GM12878 (cell line): ENCODE measurements around the gene CHSY3. TPM values are rescaled to one million over a fixed set of nuclear protein-coding genes. Genes with fewer than 3 reads are reported as not detected.

ENCODE experiments used
- ATAC-seq: fragments of 200-7000 bp; cut with Tn5 transposase; 3 replicates; pipeline ENCODE4 v1.9.1; 2020; ENCODE audit warnings: mild to moderate bottlenecking, moderate library complexity
- BruUV-seq: library from RNA; stranded (reverse); fragments of 400-500 nt; replicated peaks from 2 replicates; lab custom pipeline; 2021; lab: Mats Ljungman, UMichigan
- CTCF ChIA-PET: fragments of 300-600 bp; sonication (Branson Sonifier 250); formaldehyde crosslinking; extraction: SDS; loops from one replicate; lab custom pipeline; 2021; ENCODE audit warnings: inconsistent platforms; lab: Yijun Ruan, JAX
- POLR2A ChIA-PET: fragments of 350-600 bp; formaldehyde crosslinking; extraction: SDS; loops from one replicate; lab custom pipeline; 2021; ENCODE audit warnings: inconsistent platforms; lab: Charles Lee
- RAD21 ChIA-PET: fragments of 300-600 bp; sonication (Branson Sonifier 250); formaldehyde crosslinking; loops from one replicate; lab custom pipeline; 2023; ENCODE audit warnings: antibody characterized with exemption; ENCODE audit not compliant: unreplicated experiment; lab: Charles Lee
- SMC1A ChIA-PET: fragments of 300-600 bp; sonication (Branson Sonifier 250); formaldehyde crosslinking; loops from one replicate; lab custom pipeline; 2023; ENCODE audit not compliant: unreplicated experiment, uncharacterized antibody; lab: Charles Lee
- DNase-seq: peaks from one replicate; pipeline ENCODE4 v3.0.0-alpha.2; 2011; ENCODE audit warnings: low read depth, low spot score
- FAIRE-seq: peaks from 3 replicates; lab custom pipeline; 2011; peaks lifted over from hg19 to GRCh38; lab: Jason Lieb, UNC
- H2AFZ ChIP-seq: 2 replicates; pipeline ENCODE4 v1.6.0; 2011; ENCODE audit warnings: low read depth, low read length, control low read depth; ENCODE audit not compliant: control insufficient read depth
- H3K27ac ChIP-seq: 2 replicates; pipeline ENCODE4 v1.5.1; 2011; ENCODE audit warnings: control low read depth; ENCODE audit not compliant: control insufficient read depth, insufficient read depth
- H3K27me3 ChIP-seq, 2 experiments: replicated peaks in 1 of 2; 2 replicates each; pipeline versions ENCODE4 v1.6.0 to v1.6.1; 2011; ENCODE audit warnings: low read length in 1 of 2; ENCODE audit not compliant: control insufficient read depth in 2 of 2, insufficient read depth in 2 of 2
- H3K36me3 ChIP-seq, 2 experiments: 2 replicates each; pipeline ENCODE4 v1.5.1; 2011; ENCODE audit warnings: low read length in 1 of 2; ENCODE audit not compliant: control insufficient read depth in 2 of 2, insufficient read depth in 2 of 2
- H3K4me1 ChIP-seq: 2 replicates; pipeline ENCODE4 v1.6.1; 2011; ENCODE audit warnings: mild to moderate bottlenecking, low read length, moderate library complexity, mixed read lengths; ENCODE audit not compliant: control insufficient read depth, insufficient read depth
- H3K4me2 ChIP-seq: 2 replicates; pipeline ENCODE4 v1.6.0; 2011; ENCODE audit warnings: control low read depth; ENCODE audit not compliant: control insufficient read depth, insufficient read depth
- H3K4me3 ChIP-seq: fragments of 200-600 bp; sonication (generic); 2 replicates; pipeline ENCODE4 v1.5.1; 2016
- H3K79me2 ChIP-seq: 2 replicates; pipeline ENCODE4 v1.6.0; 2011; ENCODE audit warnings: low read length; ENCODE audit not compliant: control insufficient read depth, insufficient read depth
- H3K9ac ChIP-seq: 2 replicates; pipeline ENCODE4 v1.8.0; 2011; ENCODE audit warnings: low read length, control low read depth, mixed read lengths; ENCODE audit not compliant: control insufficient read depth, insufficient read depth
- H3K9me3 ChIP-seq: replicated peaks from 3 replicates; pipeline ENCODE4 v1.5.1; 2011; ENCODE audit warnings: mild to moderate bottlenecking, low read length; ENCODE audit not compliant: control insufficient read depth, insufficient read depth
- H4K20me1 ChIP-seq: 2 replicates; pipeline ENCODE4 v1.6.0; 2011; ENCODE audit not compliant: control insufficient read depth, insufficient read depth
- CHD2 ChIP-seq: IDR thresholded peaks from 2 replicates; pipeline ENCODE4 v1.6.1; 2011; ENCODE audit warnings: low read depth, low read length, improper control_type of control experiment, borderline replicate concordance
- EGR1 ChIP-seq, 2 experiments: IDR thresholded peaks; 1 replicate in 1 of 2; 2 replicates in 1 of 2; pipeline ENCODE4 v1.6.1; 2011 to 2012; ENCODE audit warnings: low read depth in 2 of 2, low read length in 2 of 2, borderline replicate concordance in 1 of 2, mild to moderate bottlenecking in 1 of 2, moderate library complexity in 1 of 2
- HDAC6 ChIP-seq: fragments of 200-600 bp; sonication (generic); IDR thresholded peaks from one replicate; pipeline ENCODE4 v1.8.0; 2017; ENCODE audit warnings: antibody characterized with exemption; ENCODE audit not compliant: unreplicated experiment
- MXI1 ChIP-seq: fragments of 150-350 bp; IDR thresholded peaks from 2 replicates; pipeline ENCODE4 v1.6.1; 2011; ENCODE audit warnings: low read depth, mild to moderate bottlenecking, inconsistent platforms, low read length, improper control_type of control experiment
- PAX8 ChIP-seq: fragments of 450-650 bp; IDR thresholded peaks from 2 replicates; pipeline ENCODE4 v1.6.1; 2017; ENCODE audit warnings: mild to moderate bottlenecking, moderate library complexity
- SMAD1 ChIP-seq: fragments of 450-650 bp; IDR thresholded peaks from 2 replicates; pipeline ENCODE4 v1.6.1; 2018; ENCODE audit warnings: mild to moderate bottlenecking, low read depth; ENCODE audit not compliant: partially characterized antibody
- SREBF2 ChIP-seq: IDR thresholded peaks from 2 replicates; pipeline ENCODE4 v1.6.1; 2012; ENCODE audit warnings: mild to moderate bottlenecking, low read length
- SUZ12 ChIP-seq: fragments of 200-600 bp; sonication (generic); IDR thresholded peaks from one replicate; pipeline ENCODE4 v1.6.1; 2018; ENCODE audit warnings: antibody characterized with exemption, mild to moderate bottlenecking; ENCODE audit not compliant: unreplicated experiment
- WGBS: methylation state at CpG from one replicate; pipeline ENCODE4 v1.1.6; 2016; ENCODE audit warnings: low lambda C conversion rate; ENCODE audit not compliant: insufficient replicate concordance, insufficient coverage; ENCODE audit errors: missing lambda C conversion rate; 5-methylcytosine and 5-hydroxymethylcytosine counted together
- in situ Hi-C: fragments of 300-500 bp; cut with MboI; formaldehyde crosslinking; loops from 9 replicates; pipeline ENCODE4 v1.14.3; 2018; ENCODE audit warnings: mixed read lengths
- intact Hi-C: fragments of 100-400 bp; cut with micrococcal nuclease; formaldehyde crosslinking; loops from one replicate; pipeline ENCODE4 v1.14.2; 2022; ENCODE audit not compliant: unreplicated experiment
- polyA plus RNA-seq, 11 experiments: library from polyadenylated mRNA; depleted of rRNA in 4 of 11; unstranded in 6 of 11; stranded (reverse) in 5 of 11; fragments of >200 nt; fragmentation: Nextera tagmentation in 4 of 11; fragmentation: Illumina TruSeq in 1 of 11; extraction: Ambion mirVana in 4 of 11; extraction: Trizol in 1 of 11; gene quantifications; 1 replicate in 1 of 11; 2 replicates in 10 of 11; pipeline versions ENCODE4 v1.2.1 to v1.2.3, GENCODE V29; 2011 to 2016; ENCODE audit warnings: inconsistent platforms in 2 of 11, missing spikeins in 2 of 11, low read depth in 1 of 11
- total RNA-seq, 4 experiments: library from RNA; depleted of rRNA in 3 of 4; stranded (reverse); fragments of >200 nt in 3 of 4; fragmentation: Illumina TruSeq in 1 of 4; extraction: Trizol in 1 of 4; gene quantifications; 2 replicates each; pipeline versions ENCODE4 v1.2.1 to v1.2.3, GENCODE V29; 2013 to 2021
- TF ChIP-seq, protein P1 (sequence below): fragments of 450-650 bp; IDR thresholded peaks from 2 replicates; pipeline ENCODE4 v1.6.1; 2017; ENCODE audit warnings: mild to moderate bottlenecking
- TF ChIP-seq, protein P2 (sequence below): fragments of 450-650 bp; IDR thresholded peaks from 2 replicates; pipeline ENCODE4 v1.6.1; 2017; ENCODE audit warnings: low read depth, mild to moderate bottlenecking, moderate library complexity
- TF ChIP-seq, protein P3 (sequence below): fragments of 450-650 bp; IDR thresholded peaks from 2 replicates; pipeline ENCODE4 v1.6.1; 2016; ENCODE audit warnings: mild to moderate bottlenecking, moderate library complexity, borderline replicate concordance
- TF ChIP-seq, protein P4 (sequence below): fragments of 150-350 bp; IDR thresholded peaks from 2 replicates; pipeline ENCODE4 v1.6.1; 2016; ENCODE audit warnings: low read depth, low read length

Gene CHSY3
- total and polyA plus RNA-seq, 10 of the 15 experiments (the other 5 are each of a cell fraction or from before 2014, with no cell fraction given): not detected

DNA sequence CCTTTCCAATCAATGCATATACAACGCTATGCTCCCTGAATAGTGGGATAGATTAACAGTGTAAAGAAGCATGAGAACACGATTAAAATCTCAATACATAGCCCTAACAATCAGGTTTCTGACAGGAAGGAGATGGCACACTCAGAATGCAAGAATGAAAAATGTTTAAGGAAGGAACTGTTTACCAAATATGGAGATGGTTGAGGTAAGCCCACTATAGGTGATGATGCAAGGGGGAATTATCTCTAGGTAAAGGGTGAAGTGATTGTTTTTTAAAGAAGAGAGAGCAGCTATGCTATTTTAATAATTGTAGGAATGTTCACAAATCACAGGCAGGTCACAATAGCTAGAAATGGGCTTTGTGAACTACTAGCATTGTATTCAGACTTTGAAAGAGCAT is 302.4 kb downstream of the CHSY3 start:
- SMC1A ChIA-PET: no interaction called here
- no TSS peak for BruUV-seq
- in situ Hi-C loops: no loop called here
- TF ChIP-seq, protein P1, sequence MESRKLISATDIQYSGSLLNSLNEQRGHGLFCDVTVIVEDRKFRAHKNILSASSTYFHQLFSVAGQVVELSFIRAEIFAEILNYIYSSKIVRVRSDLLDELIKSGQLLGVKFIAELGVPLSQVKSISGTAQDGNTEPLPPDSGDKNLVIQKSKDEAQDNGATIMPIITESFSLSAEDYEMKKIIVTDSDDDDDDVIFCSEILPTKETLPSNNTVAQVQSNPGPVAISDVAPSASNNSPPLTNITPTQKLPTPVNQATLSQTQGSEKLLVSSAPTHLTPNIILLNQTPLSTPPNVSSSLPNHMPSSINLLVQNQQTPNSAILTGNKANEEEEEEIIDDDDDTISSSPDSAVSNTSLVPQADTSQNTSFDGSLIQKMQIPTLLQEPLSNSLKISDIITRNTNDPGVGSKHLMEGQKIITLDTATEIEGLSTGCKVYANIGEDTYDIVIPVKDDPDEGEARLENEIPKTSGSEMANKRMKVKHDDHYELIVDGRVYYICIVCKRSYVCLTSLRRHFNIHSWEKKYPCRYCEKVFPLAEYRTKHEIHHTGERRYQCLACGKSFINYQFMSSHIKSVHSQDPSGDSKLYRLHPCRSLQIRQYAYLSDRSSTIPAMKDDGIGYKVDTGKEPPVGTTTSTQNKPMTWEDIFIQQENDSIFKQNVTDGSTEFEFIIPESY: no peak
- TF ChIP-seq, protein P2, sequence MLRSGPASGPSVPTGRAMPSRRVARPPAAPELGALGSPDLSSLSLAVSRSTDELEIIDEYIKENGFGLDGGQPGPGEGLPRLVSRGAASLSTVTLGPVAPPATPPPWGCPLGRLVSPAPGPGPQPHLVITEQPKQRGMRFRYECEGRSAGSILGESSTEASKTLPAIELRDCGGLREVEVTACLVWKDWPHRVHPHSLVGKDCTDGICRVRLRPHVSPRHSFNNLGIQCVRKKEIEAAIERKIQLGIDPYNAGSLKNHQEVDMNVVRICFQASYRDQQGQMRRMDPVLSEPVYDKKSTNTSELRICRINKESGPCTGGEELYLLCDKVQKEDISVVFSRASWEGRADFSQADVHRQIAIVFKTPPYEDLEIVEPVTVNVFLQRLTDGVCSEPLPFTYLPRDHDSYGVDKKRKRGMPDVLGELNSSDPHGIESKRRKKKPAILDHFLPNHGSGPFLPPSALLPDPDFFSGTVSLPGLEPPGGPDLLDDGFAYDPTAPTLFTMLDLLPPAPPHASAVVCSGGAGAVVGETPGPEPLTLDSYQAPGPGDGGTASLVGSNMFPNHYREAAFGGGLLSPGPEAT: no peak
- TF ChIP-seq SUZ12 (no peak), PAX8 (no peak), CHD2 (no peak), EGR1 (IDR thresholded peaks at IDR 0.05; ENCODE audit: borderline replicate concordance in 1 of 2, low read depth in 2 of 2, low read length in 2 of 2) (no peak), HDAC6 (no peak), SREBF2 (no peak), MXI1 (no peak), SMAD1 (no peak)
- TF ChIP-seq, protein P3, sequence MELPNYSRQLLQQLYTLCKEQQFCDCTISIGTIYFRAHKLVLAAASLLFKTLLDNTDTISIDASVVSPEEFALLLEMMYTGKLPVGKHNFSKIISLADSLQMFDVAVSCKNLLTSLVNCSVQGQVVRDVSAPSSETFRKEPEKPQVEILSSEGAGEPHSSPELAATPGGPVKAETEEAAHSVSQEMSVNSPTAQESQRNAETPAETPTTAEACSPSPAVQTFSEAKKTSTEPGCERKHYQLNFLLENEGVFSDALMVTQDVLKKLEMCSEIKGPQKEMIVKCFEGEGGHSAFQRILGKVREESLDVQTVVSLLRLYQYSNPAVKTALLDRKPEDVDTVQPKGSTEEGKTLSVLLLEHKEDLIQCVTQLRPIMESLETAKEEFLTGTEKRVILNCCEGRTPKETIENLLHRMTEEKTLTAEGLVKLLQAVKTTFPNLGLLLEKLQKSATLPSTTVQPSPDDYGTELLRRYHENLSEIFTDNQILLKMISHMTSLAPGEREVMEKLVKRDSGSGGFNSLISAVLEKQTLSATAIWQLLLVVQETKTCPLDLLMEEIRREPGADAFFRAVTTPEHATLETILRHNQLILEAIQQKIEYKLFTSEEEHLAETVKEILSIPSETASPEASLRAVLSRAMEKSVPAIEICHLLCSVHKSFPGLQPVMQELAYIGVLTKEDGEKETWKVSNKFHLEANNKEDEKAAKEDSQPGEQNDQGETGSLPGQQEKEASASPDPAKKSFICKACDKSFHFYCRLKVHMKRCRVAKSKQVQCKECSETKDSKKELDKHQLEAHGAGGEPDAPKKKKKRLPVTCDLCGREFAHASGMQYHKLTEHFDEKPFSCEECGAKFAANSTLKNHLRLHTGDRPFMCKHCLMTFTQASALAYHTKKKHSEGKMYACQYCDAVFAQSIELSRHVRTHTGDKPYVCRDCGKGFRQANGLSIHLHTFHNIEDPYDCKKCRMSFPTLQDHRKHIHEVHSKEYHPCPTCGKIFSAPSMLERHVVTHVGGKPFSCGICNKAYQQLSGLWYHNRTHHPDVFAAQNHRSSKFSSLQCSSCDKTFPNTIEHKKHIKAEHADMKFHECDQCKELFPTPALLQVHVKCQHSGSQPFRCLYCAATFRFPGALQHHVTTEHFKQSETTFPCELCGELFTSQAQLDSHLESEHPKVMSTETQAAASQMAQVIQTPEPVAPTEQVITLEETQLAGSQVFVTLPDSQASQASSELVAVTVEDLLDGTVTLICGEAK: no peak
- TF ChIP-seq, protein P4, sequence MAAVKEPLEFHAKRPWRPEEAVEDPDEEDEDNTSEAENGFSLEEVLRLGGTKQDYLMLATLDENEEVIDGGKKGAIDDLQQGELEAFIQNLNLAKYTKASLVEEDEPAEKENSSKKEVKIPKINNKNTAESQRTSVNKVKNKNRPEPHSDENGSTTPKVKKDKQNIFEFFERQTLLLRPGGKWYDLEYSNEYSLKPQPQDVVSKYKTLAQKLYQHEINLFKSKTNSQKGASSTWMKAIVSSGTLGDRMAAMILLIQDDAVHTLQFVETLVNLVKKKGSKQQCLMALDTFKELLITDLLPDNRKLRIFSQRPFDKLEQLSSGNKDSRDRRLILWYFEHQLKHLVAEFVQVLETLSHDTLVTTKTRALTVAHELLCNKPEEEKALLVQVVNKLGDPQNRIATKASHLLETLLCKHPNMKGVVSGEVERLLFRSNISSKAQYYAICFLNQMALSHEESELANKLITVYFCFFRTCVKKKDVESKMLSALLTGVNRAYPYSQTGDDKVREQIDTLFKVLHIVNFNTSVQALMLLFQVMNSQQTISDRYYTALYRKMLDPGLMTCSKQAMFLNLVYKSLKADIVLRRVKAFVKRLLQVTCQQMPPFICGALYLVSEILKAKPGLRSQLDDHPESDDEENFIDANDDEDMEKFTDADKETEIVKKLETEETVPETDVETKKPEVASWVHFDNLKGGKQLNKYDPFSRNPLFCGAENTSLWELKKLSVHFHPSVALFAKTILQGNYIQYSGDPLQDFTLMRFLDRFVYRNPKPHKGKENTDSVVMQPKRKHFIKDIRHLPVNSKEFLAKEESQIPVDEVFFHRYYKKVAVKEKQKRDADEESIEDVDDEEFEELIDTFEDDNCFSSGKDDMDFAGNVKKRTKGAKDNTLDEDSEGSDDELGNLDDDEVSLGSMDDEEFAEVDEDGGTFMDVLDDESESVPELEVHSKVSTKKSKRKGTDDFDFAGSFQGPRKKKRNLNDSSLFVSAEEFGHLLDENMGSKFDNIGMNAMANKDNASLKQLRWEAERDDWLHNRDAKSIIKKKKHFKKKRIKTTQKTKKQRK: no peak

More for the DNA sequence above, 302.4 kb downstream of the CHSY3 start:
- DNase-seq (no peak), ATAC-seq (peak; percentile 31; the same call in 1 of the 3 replicates), FAIRE-seq (no peak)
- Histone ChIP-seq H3K9me3 (no peaks in the 10 kb centered on the region), H3K27ac (no peak overlapping the region), H4K20me1 (no peaks in the 10 kb centered on the region), H3K4me2 (no peak overlapping the region), H3K79me2 (no peaks in the 10 kb centered on the region), H3K36me3 (no peaks in the 10 kb centered on the region), H3K9ac (no peak overlapping the region), H2AFZ (no peak overlapping the region), H3K4me1 (no peaks in the 10 kb centered on the region), H3K27me3 (no peaks in the 10 kb centered on the region), H3K4me3 (no peak overlapping the region)
- intact Hi-C loops: no loop called here
- ChIA-PET POLR2A (no interaction called here), CTCF (no interaction called here), RAD21 (no interaction called here)
- WGBS: 0% methylated on average over 2 of the region's 2 CpGs
